Pons (tissue), 1 donor: ENCODE data around the gene NAMPT.
A peak's percentile ranks its signal among the peaks of the same experiment; 100 is the strongest.
"Not testable (repeated sequence)": the region's sequence is repeated elsewhere in the genome, so short reads cannot be mapped to it uniquely, and the experiment has no call there.

Source experiments
- DNase-seq: peaks from one replicate; pipeline ENCODE4 v3.0.0-alpha.2; 2016; ENCODE audit warnings: low spot score

Gene NAMPT

GRCh38 chr7:106284714-106285050, at the start of gene NAMPT:
TSS of gene NAMPT (minus strand) at chr7:106284983. CDS start at chr7:106284884, 99 bp downstream.
- DNase-seq: no peak

- DNase-seq: no peak
Observed at GRCh38 chr7:106332201-106332600, 47.4 kb upstream of the NAMPT start.

DNA sequence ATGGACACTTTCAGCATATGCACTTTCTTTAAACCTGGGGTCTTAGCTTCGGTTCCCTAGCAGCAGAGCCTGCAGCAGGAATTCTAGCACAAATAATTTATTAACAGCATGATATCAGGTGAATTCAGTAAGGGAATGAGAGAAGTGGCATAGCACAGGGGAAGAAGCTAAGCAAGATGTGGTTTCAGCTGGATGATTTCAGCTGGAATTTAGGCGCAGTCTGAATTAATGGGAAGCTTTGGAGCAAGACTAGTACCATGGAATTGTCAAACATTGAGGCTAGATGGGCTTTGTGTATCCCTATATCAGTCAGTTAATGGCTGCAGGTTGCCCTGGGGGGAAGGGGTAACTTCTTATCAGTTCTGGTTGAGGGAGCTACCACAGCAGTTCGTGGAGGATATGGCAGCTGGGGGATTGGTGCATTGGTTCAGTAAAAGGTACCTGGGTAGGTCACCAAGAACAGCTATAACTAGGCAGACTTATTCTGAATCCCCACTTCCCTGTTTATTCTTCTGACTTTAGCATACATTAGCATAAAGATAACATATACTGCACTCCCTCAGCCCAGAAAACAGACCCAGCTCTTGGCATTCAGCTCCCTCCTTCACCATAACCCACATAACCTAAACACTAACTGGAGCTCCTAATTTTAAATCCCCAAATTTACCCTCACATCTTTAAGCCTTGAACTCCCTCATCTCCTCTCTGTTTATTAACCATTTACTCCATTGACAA, 46.8 kb upstream of the NAMPT start:
- no peak for DNase-seq

- DNase-seq: no peak
Observed at GRCh38 chr7:106329971-106330733, 45.4 kb upstream of the NAMPT start.

DNA sequence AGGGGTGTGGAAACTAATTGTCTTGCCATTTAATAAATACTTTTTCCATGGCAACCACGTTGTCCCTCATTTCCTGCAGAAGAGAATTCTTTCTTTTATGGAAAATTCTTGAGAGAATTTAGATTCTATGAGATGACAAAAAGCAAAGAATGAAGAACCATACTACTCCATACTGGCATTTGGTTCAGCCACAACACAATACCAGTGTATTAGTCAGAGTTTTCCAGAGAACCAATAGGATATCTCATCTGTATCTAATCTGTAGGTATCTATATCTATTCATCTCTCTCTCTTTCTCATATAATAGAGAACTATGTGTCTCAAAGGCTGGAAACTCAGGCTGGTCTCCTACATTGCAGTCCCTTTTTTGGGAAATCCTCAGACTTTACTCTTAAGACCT, 44.6 kb upstream of the NAMPT start:
- DNase-seq: no peak

GRCh38 chr7:106327538-106328481, 43.0 kb upstream of the NAMPT start:
- DNase-seq: no peak

DNA sequence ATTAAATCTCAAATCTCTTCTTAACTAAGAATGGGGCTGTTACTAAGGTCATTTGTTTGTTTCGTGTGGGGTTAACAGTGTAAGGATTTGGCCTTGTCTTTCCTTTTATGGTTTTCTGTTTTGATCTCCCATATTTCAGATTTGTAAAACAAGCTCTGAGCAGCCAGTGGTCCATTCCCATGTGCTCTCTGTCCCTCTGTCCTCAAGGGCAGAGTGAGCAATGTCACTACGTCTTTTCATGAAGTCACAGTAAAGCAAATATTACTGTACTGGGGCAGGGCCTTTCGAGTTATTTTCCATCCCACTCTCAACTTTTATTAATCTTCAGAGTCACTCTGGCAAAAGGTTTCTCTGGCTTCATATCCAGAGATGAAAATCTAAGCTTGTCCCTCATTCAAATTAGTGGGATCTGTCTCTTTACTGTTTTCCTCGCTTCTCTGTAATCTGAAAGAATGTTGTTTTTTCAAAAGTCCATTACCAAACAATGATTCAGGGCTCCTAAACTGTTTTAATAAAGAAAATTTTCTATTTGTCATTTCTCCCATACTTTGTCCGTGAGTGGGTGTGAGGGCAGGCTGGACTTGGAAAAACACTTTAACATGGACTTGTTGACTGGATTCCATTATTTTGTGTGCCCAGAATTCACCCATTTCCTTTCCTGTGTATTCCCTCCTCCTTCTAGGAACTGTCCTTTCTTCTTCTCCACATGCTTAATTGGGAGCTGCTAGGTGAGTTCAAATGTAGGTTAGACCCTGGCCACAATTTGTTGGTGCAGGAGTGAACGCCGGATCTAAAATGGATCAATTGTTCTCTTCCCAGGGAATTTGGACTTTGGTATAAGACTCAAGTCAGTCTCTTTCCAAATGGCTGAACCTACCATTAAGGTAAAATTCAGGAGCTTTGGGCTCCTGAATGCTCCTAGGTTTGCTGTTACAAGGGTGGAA, 42.1 kb upstream of the NAMPT start:
- no peak for DNase-seq

DNA sequence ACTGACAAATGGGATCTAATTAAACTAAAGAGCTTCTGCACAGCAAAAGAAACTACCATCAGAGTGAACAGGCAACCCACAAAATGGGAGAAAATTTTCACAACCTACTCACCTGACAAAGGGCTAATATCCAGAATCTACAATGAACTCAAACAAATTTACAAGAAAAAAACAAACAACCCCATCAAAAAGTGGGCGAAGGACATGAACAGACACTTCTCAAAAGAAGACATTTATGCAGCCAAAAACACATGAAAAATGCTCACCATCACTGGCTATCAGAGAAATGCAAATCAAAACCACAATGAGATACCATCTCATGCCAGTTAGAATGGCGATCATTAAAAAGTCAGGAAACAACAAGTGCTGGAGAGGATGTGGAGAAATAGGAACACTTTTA, 39.7 kb upstream of the NAMPT start:
- not testable (repeated sequence) for DNase-seq

- DNase-seq: not testable (repeated sequence)
Observed at GRCh38 chr7:106320254-106320770, 35.5 kb upstream of the NAMPT start.

GRCh38 chr7:106318482-106318881, 33.7 kb upstream of the NAMPT start:
- no peak for DNase-seq

GRCh38 chr7:106317971-106318370, 33.2 kb upstream of the NAMPT start:
- DNase-seq: no peak

GRCh38 chr7:106316947-106317346, 32.2 kb upstream of the NAMPT start:
- DNase-seq: no peak

GRCh38 chr7:106314875-106315274, 30.1 kb upstream of the NAMPT start:
- no peak for DNase-seq

- peak; percentile 85 for DNase-seq
Observed at GRCh38 chr7:106313966-106314365, 29.2 kb upstream of the NAMPT start.

- DNase-seq: no peak
Observed at GRCh38 chr7:106313456-106313901, 28.7 kb upstream of the NAMPT start.

DNA sequence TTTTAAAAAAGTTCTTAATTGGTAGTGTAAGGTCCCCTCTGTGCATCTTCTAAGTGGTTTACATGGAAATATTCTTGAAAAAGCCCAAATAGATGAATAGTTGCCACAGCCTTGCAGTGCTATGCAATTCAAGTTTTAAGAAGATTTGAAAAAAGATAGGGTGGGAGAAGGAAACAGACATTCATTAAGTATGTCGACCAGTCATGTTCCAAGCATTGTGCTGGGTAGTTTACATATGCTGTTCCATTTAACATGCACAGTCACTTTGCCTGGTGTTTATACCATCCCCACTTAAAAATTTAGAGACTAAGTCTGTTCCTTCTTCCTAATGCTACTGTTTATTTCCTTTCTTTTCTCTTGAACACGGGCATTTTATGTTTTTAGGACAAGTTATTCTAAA, 28.1 kb upstream of the NAMPT start:
- DNase-seq: no peak

DNA sequence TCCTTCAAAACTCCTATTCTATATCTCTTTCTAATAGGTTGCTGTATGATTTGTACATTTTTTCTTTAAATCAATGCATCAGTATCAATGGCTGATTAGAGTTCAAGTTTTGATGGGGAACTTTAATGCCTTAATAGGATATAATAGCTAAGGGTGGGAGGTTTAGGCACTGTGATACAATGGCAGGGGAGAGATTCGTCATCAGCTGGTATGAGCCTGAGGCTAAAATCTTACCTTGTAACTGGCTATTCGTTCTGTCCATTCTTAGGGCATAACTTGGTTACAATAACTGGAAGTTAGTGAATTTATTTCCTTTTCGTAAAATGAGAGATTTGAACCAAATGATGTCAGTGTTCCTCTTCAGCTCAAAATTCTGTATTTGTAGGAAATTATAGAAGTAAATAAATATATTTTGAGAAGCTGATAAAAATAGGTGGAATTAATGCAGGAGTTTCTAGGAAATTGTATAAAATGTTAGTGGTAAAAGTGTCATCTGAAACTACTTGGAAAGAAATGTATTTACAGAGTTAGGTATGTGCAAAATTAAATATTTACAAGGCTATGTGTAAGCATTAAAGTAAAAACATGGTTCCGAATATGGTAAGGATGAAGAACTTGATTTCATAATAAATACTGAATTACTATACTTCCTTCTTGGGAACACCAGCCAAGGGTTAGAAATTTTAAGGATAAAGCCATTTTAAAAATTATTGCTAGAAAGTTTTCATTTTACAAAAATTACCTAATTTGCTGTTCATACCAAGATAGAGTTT, 27.5 kb upstream of the NAMPT start:
- DNase-seq: no peak

DNA sequence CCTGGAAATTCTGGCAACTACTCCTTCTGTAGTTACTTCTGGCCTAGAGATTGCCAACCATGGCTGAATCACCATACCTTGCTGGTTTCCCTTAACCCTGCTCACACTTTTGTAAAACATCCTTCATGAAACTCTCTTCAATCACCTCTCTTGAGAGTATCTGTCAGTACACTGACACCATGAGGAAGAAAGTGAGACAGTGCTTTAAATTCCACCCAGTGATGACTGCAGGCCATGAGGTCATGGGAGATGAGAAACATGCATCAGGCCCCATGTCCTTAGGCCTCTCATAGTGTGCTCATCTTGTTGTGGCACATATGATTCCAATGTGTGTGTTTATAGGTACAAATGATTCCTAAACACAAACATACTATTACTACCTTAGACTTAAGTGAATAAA, 24.6 kb upstream of the NAMPT start:
- DNase-seq: no peak

DNA sequence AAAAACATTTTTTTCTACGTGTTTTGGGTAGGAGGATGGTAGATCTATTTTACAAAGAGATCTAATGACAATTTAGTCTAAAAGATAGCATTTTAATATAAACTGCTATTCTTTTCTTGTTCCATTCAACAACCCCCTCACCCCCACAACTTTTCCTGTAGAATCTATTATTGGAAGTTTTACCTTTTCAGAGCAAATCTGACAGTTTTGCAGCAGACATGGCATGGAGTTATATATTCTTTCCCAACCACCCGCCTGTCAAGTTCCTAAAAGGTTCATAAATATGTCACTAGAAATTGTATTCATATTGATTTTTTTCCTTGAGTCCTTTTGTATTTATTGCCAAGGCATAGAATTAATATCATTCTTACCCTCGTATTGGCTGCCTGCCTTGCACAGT, 21.5 kb upstream of the NAMPT start:
- DNase-seq: no peak

DNA sequence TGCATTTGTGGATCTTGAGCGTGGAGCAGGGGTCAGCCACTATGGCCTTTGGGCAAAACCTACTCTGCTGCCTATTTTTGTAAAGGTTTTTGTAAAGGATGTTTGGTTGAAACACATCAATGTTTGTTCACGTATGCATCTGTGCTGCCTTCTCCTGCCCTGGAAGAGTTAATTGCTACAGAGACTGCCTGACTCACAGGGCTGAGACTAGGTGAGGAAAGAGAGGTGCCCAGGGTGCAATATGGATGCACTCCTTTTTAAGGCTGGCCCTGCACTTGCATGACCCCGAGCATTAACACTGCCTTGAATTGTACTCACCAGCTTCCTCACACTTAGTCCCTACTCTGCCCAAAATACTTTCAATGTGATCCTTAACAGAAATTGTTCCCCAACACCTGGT, 20.9 kb upstream of the NAMPT start:
- no peak for DNase-seq
